Fibroblast of lung (primary cell): ENCODE results near the gene ZNF470.

Experiments
- EZH2 ChIP-seq: IDR thresholded peaks from 2 replicates; pipeline ENCODE4 v1.5.1; 2012; ENCODE audit warnings: low read length, control low read depth, mild to moderate bottlenecking; ENCODE audit errors: missing control alignments
- TF ChIP-seq, protein P1 (sequence below), 2 donors: IDR thresholded peaks in 1 of 2; conservative IDR thresholded peaks in 1 of 2; 1 replicate in 1 of 2; 2 replicates in 1 of 2; pipeline ENCODE4 v1.5.1; 2011 to 2012; ENCODE audit warnings: low read length in 2 of 2, control low read depth in 1 of 2, inconsistent platforms in 1 of 2, low read depth in 1 of 2, mild to moderate bottlenecking in 1 of 2

DNA sequence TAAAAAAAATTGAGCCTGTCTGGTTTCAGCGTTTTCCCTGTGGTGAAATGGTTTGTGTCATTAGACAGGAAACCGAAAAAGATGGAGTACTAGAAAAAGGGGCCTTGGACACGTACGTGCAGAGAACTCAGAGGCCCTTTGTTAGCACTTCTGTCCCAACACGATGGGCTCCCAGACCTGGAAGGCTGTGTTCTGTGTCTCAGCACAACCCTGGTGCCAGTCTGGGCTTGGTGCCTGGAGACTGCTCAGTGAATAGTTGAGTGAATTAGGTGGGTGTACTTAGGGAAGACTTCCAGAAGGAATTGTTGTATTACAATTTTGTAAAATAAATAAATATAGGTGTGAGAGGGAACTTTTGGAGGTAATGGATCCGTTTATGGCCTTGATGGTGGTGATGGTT is 36.6 kb downstream of the ZNF470 start:
- TF ChIP-seq, protein P1, sequence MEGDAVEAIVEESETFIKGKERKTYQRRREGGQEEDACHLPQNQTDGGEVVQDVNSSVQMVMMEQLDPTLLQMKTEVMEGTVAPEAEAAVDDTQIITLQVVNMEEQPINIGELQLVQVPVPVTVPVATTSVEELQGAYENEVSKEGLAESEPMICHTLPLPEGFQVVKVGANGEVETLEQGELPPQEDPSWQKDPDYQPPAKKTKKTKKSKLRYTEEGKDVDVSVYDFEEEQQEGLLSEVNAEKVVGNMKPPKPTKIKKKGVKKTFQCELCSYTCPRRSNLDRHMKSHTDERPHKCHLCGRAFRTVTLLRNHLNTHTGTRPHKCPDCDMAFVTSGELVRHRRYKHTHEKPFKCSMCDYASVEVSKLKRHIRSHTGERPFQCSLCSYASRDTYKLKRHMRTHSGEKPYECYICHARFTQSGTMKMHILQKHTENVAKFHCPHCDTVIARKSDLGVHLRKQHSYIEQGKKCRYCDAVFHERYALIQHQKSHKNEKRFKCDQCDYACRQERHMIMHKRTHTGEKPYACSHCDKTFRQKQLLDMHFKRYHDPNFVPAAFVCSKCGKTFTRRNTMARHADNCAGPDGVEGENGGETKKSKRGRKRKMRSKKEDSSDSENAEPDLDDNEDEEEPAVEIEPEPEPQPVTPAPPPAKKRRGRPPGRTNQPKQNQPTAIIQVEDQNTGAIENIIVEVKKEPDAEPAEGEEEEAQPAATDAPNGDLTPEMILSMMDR (conservative IDR thresholded peaks at IDR 0.05 in 1 of 2, IDR thresholded peaks at IDR 0.05 in 1 of 2; ENCODE audit: low read depth in 1 of 2, low read length in 2 of 2), result no peak
- no peak for TF ChIP-seq EZH2
